ENCODE data around the gene CNTLN.
"Not testable (repeated sequence)": the region's sequence is repeated elsewhere in the genome, so short reads cannot be mapped to it uniquely, and the experiment has no call there.

CNTLN gene

DNA sequence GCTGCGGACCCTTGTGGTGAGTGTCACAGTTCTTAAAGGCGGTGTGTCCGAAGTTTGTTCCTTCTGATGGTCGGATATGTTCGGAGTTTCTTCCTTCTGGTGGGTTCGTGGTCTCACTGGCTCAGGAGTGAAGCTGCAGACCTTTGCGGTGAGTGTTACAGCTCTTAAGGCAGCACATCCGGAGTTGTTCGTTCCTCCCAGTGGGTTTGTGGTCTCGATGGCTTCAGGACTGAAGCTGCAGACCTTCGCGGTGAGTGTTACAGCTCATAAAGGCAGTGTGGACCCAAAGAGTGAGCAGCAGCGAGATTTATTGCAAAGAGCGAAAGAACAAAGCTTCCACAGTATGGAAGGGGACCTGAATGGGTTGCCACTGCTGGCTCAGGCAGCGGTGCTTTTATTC lies 42.7 kb downstream of the CNTLN start:
- DNase-seq = not testable (repeated sequence)

DNA sequence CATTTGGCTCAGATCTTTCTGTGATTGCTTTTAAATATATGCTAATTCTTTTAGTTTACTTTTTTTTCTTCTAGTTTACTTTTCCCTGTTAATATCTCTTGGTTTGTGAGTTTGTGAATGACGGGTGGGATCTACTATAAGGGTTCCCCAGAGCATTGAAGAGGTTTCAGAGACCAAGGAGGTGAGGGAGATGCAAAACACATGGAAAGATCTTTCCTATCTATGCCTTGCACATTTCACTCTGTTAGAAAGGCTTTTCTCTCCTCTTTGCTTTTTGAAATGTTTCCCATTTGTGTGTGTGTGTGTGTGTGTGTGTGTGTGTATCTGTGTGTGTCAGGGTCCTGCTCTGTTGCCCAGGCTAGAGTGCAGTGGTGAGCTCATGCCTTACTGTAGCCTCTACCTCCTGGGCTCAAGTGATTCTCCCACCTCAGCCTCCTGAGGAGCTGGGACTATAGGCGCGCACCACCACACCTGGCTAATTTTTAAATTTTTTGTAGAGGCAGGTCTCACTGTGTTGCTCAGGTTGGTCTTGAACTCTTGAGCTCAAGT lies 50.7 kb downstream of the CNTLN start:
- DNase-seq = no peak

DNA sequence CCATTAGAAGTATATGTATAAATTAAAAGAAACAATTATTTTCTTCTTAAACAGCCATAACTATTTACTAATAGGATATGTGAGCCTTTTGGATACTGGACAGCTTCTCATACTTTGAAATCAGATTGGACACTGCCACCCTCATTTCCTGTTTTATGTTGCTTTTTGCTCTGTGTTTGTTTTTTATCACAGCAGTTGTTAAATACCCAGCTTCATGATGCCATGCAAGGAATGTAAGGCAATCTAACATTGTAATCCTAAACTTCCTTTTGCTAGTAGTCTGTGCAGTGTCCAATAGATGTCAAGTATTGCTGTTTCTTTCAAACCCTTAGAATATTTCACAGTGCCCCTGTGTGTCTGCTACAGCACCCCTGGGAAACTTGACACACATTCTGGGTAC lies 56.2 kb downstream of the CNTLN start:
- DNase-seq = peak; percentile 56

DNA sequence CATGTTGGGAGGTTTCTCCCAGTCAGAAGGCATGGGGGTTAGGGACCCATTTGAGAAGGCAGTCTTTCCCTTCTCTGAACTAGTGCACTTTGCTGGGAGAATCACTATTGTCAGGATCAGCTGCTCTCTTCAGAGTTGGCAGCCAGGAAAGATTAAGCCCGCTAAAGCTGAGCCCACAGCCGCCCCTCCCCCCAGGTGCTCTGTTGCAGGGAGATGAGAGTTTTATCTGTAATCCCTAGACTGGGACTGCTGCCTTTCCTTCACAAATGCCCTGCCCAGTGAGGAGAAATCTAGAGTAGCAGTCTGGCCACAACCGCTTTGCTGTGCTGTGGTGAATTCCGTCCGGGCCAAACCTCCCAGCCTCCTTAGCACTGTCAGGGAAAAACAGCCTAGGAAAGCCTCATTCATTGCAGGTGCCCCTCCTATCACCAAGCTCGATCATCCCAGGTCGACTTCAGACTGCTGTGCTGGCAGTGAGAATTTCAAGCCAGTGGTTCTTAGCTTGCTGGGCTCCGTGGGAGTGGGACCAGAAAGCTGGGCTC lies 69.8 kb downstream of the CNTLN start:
- no peak for DNase-seq

DNA sequence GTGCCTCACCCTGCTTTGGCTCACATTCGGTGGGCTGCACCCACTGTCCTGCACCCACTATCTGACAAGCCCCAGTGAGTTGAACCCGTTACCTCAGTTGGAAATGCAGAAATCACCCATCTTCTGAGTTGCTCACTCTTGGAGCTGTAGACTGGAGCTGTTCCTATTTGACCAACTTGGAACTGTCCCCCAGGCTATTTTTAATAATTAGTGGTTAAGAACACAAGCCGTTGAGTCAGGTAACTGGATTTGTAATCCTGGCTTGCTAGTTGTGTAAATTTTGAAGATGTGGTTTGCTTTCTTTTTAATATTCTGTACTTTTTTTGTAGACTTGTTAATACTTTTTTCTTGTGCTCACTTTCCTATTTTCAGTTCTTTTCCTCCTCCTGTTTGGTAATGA lies 81.2 kb downstream of the CNTLN start:
- DNase-seq = no peak

DNA sequence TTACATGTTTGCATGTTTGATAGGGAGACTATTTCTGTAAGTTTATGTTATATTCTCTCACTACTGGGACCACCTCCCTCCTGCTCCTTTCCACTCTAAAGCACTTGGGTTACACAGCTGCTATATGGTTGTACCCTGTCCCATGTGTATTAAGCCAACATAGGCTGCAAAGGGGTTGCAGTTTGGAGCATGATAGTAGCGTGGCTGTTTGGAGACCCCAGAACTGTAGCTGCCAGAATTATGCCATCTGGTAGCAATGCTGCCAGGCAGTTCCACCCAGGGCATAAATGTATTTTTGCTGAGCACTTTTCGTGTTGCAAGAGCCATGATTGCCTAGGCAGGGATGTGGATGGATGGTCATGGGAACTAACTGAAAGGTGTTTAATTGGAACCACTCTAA lies 81.8 kb downstream of the CNTLN start:
- DNase-seq = no peak

DNA sequence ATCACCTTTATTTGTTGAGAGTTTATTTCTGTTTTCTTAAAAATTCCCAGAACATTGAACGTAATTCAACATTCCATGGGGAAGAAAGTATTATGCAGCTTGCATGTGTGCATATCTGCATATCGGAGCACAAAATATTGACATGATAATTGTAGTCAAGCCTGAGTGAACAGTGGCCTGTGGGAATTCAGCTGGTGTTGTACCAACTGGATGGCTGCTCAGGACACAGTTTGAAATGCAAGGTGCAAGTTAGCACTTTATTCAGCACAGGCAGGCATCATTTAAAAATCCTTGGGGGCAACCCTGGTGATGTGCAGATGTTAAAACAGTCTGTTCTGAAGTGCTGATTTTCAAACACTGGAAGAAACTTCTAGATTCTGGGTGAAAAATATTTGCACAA lies 82.4 kb downstream of the CNTLN start:
- DNase-seq = no peak

DNA sequence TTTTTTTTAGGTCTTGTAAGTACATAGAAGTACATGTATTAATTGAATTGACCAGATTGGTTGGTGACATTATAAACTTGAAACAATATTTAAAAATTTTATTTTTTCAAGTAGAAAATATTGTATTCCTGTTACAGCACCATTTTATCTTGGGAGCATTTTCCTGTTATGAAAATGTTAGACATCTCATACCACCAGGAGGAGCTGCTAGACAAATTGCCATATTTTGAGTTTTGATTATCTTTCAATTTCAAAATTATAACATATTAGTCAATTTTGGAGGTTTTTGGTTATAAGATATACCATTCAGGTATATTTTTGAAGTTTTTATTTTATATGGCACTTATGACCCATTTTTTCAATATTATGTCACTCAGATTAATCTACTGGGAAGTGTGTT lies 84.4 kb downstream of the CNTLN start:
- peak; percentile 7 for DNase-seq

DNA sequence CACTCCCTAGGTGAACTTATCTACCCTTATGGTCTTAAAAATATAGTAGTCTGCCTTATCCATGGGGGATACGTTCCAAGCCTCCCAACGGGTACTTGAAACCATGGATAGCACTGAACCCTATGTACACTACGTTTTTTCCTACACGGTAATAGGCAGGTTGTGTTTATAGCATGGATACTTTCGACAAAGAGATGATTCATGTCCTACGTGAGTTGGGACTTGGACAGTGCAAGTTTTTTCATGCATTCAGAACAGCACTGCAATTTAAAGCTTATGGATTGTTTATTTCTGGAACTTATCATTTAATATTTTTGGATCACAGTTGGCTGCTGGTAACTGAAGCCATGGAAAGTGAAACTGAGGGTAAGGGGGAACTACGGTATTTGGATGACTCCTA lies 88.1 kb downstream of the CNTLN start:
- DNase-seq = no peak

DNA sequence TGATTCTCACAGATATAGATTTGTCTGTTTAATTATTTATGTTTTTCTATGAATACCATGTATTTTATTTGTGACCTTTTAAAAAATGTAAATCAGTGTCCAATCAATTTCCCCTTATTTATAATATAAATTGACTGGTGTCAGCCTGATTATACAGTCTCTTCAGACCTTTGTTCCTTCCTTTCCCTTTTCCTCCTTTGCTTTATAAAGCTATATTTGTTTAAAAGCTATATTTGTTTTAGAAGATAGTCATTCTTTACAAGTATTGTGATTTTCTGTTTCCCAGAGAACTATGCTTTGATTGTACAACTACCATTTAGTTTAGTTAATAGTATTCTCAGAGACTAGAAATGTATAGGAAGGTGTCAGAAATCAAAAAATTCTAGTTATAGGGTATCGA lies 90.6 kb downstream of the CNTLN start:
- DNase-seq = no peak

DNA sequence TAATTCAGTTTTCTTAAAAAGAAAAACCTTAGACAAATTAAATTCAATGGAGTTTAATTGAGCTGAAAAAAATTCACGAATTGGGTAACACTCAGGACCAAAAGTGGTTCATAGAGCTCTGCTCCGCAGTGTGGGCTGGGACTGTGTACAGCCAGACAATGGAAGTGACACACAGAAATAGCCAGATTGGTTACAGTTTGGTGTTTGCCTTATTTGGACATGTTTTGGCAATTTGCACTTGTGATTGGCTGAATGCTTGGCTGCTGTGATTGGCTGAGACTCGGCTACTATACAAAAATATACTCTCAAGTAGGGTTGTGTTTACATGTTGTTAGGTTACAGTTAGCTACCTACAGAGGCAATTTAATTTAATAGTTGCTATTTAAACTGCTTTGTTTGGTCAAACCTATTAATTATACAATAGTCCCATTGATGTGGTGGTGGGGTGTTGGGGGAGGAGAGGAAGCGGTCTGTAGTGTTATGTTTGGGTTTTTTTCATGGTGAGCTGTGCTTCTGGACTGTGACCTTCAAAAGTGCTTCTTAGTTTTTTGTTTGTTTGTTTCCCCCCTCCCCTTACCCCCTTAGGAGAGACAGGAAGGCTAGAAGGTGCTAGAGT lies 95.2 kb downstream of the CNTLN start:
- no peak for DNase-seq

DNA sequence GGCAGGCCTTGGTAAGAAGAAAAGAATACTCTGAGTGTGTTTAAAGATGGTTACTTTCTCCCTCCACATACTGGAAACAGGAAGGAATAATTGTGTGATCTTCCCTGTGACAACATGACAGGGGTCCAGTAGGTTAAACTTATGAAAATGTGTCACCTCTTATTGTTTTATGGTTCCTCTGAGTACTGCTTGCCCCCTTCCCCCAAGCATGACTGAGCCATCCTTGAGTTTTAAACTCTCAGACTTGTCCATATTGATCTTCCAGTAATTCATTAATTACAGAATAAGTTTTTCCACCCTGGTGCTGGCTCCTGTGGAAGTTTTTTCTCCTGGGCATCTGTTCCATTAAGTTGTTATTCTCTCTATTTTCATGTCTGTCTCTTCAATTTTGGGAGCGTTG lies 95.8 kb downstream of the CNTLN start:
- no peak for DNase-seq

DNA sequence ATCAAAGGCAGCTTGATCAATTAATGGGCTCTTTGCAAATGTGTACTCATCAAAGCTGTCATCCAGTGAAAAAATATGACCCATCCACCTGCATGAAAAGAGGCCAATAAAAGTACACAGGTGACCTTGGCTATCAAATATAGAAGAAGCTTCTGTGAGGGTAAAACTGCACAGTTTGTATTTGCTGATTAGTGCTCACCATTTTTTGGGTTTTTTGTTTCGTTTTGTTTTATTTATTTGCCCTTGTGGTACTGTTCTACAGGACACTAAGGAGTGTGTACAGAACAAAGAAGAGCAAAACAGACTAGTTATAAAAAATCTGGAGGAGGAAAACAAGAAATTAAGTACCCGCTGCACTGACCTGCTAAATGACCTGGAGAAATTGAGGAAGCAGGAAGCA lies 101.3 kb downstream of the CNTLN start:
- DNase-seq = no peak

DNA sequence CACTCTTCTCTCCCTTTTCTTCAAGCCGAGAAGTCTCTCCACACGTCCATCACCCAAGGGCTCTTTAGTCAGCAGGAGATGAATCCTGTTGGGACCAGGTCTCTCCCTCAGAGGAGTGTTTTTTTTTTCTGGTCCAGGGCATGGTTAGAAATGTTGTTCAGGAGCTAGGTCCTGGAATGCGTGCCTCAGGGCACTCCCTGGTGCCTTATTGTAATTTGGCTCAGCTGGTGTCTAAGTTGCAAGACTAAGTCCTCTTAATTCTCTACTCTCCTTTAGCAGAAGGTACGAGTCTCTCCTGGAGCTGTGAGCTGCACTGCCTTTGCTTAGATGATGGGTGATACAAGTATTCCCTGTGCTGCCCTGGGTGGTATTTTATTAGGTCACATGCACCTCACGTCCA lies 111.9 kb downstream of the CNTLN start:
- no peak for DNase-seq

DNA sequence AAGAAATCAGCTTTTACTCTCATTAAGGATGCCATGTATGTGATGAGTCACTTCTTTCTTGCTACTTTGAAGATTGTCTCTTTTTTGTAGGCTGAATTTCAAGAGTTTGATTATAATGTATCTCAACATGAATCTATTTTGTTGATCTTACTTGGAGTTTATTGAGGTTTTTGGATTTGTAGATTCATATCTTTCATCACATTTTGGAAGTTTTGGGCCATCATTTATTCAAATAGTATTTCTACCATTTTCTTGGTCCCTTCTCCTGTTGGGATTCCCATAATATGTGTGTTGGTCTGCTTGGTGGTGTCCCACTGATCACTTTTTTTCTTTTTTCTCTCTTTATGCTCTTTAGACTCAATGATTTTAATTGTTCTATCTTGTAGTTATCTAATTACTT lies 116.3 kb downstream of the CNTLN start:
- no peak for DNase-seq

DNA sequence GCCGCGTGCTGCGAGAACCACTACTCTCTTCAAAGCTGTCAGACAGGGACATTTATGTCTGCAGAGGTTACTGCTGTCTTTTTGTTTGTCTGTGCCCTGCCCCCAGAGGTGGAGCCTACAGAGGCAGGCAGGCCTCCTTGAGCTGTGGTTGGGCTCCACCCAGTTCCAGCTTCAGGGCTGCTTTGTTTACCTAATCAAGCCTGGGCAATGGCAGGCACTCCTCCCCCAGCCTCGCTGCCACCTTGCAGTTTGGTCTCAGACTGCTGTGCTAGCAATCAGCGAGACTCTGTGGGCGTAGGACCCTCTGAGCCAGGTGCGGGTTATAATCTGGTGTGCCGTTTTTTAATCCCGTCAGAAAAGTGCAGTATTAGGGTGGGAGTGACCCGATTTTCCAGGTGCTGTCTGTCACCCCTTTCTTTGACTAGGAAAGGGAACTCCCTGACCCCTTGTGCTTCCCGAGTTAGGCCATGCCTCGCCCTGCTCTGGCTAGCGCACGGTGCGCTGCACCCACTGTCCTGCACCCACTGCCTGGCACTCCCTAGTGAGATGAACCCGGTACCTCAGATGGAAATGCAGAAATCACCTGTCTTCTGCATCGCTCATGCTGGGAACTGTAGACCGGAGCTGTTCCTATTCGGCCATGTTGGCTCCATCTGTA lies 133.8 kb downstream of the CNTLN start:
- not testable (repeated sequence) for DNase-seq

DNA sequence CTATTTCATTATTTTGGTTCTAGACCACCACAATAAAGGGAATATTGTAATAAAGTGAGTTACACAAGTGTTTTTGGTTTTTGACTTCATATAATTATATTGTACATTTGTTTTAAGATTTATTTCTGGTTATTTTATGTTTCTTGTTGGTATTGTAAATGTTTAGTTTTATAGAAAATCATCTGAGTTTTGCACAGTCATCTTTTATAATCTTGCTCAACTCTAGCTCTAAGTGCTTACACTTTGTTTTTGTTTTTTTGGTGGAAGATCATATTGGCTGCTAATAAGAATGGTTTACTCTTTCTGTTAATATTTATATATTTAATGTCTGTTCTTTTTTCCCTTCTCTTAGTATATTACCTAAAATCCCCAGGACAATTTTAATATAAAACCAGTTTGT lies 135.0 kb downstream of the CNTLN start:
- no peak for DNase-seq

DNA sequence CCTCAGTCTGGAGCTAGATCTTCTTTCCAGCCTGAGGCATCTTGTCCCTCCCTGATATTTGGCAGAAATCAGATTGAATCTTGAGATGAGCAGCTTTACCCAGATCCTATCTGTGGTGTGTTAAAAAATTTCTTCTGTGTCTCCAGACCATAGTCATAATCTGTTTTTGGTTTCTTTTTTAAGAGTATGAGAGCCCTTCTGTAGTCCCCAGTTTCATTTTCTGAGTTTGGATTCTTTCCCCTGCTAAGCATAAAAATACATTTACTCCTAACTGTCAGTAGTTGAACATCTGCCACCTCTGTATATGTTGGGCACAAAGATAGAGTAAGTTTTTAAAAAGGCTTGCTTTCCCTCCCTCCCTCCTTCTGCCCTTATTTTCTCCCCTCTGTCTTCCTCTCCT lies 137.7 kb downstream of the CNTLN start:
- no peak for DNase-seq

DNA sequence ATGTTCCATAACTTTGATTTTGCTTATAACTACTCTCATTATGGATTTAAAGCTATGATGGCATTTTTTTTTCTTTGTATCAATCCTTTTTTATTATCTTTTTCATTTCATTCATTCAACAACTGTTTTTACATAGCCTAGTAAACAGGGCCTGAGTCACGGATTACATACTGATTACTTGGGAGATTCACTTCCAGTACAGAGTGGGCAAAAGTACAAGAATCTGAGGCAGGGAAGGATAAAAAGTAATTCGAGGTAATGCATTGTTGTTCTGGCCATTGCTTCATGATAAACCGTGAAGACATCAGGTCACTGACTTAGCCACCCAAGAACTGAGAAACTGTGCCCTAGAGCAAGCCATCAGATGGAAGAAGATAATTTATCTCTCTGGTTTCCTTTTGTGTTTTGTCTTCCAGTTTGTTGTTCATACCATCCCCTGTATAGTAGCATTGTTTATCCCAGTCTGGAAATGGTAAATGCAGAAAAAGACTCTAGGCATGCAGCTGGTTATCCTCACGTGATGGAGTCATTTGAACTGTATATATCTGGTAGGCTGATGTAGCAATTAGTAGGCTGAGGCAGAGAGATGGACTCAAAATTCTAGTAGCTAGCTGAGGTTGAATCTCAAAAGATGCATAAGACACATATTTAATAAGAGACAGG lies 145.6 kb downstream of the CNTLN start:
- DNase-seq = peak; percentile 0

DNA sequence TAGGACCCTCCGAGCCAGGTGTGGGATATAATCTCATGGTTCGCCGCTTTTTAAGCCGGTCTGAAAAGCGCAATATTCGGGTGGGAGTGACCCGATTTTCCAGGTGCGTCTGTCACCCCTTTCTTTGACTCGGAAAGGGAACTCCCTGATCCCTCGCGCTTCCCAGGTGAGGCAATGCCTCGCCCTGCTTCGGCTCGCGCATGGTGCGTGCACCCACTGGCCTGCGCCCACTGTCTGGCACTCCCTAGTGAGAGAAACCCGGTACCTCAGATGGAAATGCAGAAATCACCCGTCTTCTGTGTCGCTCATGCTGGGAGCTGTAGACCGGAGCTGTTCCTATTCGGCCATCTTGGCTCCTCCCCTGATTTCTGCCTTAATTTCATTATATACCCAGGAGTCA lies 155.8 kb downstream of the CNTLN start:
- not testable (repeated sequence) for DNase-seq

DNA sequence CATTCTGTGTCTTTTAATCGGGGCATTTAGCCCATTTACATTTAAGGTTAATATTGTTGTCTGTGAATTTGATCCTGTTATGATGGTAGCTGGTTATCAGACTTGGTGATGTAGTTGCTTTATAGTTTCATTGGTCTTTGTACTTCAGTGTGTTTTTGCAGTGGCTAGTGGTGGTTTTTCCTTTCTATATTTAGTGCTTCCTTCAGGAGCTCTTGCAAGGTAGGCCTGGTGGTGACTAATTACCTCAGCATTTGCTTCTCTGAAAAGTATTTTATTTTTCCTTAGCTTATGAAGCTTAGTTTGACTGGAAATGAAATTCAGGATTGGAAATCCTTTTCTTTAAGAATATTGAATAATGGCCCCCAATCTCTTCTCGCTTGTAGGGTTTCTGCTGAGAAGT lies 156.9 kb downstream of the CNTLN start:
- DNase-seq = peak; percentile 12

DNA sequence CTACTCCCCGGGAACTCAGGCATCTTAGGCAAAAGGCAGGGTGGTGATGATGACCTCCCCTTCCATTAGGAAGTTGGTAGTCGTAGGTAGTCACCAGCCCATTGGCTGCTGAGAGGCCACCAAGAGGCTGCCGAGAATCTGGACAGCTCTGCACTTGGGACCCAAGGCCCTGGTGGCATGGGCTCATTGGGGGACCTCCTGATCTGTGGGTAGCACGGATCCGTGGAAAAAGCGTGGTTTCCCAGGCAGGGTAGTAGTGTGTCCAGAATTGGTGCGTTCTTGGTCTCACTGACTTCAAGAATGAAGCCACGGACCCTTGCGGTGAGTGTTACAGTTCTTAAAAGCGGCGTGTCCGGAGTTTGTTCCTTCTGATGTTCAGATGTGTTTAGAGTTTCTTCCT lies 158.8 kb downstream of the CNTLN start:
- no peak for DNase-seq

DNA sequence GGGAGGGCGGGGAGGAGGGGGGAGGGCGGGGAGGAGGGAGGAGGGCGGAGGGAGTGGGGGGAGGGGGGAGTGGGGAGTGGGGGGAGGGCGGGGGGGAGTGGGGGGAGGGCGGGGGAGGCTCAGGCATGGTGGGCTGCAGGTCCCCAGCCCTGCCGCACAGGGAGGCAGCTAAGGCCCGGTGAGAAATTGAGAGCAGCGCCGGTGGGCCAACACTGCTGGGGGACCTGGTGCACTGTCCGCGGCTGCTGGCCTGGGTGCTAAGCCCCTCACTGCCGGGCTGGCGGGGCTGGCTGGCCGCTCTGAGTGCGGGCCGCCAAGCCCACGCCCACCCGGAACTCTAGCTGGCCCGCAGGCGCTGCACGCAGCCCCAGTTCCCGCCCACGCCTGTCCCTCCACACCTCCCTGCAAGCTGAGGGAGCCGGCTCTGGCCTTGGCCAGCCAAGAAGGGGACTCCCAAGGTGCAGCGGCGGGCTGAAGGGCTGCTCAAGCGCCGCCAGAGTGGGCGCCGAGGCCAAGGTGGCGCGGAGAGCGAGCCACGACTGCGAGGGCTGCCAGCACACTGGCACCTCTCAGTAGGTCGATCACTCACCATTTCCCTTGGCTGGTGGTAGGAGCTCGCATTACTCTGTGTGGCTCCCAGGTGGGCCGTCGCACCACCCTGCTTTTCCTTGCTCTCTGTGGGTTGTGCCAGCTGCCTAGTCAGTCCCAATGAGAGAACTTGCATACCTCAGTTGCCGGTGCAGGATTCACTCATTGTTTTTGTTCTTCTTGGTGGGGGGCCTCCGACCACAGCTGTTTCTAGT lies 160.2 kb downstream of the CNTLN start:
- DNase-seq = no peak
